Hematopoietic multipotent progenitor cell treated with erythropoietin and hydrocortisone succinate and interleukin-3 and kit ligand, for 15 days (in vitro differentiated cells): ENCODE data around the gene RAB31.

Experiments used
- DNase-seq: peaks from one replicate; pipeline ENCODE4 v3.0.0-alpha.2; 2015; ENCODE audit warnings: low spot score

The RAB31 gene

DNA sequence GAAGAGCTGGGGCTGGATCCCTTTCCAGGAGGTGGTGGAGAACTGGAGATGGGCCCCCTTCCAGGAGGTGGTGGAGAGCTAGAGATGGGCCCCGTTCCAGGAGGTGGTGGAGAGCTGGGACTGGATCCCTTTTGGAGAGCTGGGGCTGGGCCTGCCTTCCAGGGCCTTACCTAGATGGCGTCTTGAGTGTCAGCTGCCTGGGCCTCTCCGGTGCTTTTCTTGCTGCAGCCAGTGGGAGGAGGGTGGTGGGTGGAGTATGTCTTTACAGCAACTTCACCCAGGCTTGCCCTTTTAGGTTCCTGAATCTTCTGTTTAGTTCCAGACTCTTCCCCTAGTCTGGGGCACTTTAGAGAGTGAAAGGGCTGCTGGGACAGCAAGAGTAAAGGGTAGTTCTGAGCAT, 158.5 kb downstream of the RAB31 start:
- DNase-seq: no peak

DNA sequence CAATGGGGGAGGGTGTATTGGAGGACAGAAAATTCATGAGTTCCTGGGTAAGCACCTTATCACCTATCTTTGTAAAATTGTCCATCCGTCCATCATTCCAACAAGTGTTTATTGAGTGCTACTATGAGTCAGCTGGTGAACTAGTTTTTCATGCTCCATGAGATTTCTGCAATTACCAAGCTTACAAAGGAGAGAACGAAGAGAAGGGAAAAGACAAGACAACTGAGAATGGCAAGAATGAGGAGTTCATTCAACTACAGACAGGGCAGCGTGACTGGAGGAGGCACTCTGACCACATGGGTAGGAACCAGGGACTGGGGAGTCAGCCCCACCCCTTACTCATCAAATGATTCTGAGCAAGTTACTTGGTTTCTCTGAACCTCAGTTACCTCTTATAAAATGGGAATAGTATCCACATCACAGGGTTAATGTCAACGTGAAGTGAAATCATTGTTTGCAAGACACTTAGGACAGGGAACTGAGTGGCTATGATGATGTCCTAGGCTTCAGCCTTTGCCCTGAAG, 159.0 kb downstream of the RAB31 start:
- DNase-seq: no peak

DNA sequence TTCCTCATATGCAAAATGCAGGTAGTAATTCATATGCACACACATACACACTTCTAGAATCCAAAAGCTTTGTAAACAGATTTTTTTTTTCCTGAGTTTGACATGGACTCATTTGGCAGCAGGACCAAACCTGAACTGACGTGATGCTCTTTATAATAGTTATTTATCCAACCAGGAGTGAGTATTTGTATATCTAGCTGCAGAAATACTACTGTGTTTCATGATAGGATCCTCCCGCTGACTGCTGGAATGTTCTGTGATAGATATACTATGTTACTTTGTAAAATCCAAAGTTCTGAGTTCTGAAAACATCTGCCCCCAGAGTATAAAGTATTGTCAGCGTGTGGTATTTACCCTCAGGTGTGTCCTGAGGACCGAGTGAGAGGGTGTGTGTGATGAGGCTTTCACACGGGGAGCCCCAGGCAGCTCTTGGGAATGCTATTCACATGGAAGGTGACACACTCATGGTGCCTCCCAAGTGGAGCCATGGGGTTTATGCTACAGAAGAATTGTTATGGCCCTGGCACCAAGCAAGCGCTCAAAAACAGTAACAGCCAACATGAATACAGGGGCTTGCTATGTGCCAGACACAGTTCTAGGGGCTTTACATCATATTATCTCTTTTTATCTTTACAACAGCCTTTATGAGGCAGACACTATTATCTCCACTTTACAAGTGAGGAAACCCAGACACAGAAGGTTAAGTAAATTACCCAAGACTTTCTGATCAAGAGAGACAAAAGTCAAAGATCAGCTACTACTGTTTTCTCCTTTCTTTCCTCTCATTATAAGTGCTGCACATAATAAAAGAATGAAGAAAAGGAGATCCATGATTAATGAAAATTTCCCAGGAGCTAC, 161.0 kb downstream of the RAB31 start:
- DNase-seq: no peak

DNA sequence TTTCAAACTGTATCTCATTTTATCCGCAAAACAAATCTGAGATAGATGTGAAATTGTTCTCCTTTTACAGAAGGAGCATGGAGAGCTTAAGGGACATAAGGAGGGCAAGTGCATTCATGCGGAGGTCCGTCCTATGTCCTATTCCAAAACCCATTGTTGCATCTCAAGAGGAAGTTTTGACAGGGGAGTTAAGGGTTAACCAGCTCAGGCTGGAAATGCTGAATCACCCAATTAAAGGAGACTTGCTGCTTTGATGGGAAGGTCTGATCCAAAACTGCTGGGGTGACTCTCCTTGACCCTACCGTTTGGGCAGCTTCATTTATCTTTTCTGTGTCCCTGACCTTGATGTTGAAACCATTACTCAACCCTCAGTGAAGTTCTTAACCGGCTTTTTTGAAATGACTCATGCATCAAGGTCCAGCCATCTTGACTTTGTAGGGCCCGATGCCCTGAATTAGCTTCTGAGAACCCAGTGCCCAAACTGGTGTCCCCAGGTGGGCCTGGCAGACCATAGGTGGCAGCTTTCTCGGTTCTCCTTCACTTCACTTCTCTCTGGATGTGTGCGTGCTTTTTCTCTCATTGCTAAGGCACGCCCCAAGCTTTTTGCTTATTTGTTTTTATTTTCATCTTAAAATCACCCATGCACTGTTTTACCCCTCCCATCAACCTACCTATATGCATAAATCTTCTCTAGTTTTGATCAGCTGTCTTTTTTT, 161.8 kb downstream of the RAB31 start:
- peak; percentile 59 for DNase-seq

DNA sequence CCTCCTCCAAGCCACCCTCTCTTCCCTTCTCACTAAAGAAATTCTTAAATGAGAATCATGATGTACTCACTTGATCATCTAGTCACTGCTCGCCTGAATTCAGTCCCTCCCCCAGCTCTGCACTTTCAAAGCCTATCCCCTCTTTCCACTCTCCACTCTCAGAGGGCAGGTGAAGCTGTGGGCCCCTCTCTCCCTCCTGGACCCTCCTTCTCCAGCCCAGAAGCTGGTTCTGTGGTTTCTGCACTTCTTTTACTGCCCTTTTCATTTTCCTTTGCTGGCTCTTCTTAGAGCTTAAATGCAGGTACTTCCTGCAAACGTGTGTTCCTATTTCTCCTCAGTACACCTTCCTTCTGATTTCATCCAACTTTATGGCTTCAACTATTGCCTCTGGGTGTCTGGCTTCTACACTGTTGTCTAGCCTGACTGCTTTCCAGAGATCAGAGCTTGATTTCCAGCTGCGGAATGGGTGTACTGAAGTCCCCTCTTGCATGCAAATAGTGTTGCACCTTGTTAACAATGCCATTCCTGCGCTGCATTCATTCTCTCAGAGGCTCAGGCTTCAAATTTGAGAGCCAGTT, 162.4 kb downstream of the RAB31 start:
- no peak for DNase-seq

DNA sequence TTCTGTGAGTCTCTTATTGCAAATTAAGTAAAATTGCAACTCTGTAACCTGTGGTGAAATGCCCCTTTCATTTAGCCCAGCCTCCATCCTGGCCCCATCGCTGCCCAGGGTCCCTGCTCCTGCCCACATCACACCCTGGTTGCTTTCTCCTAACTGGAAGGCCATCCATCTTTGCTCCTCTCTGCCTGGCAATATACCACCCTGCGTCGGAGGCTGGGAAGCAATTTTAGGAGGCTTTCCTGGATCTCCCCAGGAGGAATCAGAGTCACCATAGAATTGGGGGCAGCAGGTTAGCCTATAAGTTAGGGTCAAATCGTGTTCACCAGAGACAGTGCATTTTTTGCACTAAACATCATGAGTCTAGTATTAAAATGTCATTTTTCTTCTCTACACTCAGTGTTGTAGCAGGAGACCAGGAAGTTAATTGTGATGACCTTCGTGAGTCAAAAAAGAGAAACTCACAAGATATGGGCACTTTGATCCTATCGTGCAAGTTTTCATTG, 163.2 kb downstream of the RAB31 start:
- no peak for DNase-seq

DNA sequence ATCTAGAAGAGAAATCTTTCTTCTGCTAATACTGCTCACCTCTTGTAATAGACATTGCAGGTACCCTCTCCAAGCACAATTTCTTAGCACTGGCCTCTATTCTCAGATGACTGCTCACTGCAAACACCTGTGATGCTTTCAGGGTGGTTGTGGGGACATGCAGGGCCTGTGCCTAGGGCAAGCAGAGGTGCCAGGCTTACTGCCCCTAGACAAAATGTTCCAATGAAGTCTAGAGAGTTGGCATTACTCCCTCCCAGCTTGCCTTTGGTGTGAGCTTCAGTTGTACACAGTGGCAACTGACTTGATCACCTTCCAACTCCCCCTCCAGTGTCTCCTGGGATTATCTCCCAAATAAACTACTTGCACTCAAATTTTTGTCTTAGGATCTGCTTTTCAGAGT, 164.7 kb downstream of the RAB31 start:
- DNase-seq: no peak

DNA sequence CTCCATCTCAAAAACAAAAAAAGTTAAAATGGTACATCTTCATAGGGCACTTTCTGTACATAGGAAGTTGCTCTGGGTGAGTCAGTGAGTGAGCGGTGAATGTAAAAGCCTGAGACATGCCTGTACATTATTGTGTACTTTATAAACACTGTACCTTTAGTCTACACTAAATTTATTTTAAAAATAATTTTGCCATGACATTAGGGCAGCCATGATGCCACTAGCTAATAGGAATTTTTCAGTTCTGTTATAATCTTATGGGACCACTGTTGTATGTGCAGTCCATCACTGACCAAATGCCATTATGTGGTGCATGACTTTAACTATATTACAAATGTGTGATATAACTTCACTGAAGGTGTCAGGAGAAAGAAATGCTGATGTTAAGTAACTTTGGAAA, 166.6 kb downstream of the RAB31 start:
- no peak for DNase-seq

DNA sequence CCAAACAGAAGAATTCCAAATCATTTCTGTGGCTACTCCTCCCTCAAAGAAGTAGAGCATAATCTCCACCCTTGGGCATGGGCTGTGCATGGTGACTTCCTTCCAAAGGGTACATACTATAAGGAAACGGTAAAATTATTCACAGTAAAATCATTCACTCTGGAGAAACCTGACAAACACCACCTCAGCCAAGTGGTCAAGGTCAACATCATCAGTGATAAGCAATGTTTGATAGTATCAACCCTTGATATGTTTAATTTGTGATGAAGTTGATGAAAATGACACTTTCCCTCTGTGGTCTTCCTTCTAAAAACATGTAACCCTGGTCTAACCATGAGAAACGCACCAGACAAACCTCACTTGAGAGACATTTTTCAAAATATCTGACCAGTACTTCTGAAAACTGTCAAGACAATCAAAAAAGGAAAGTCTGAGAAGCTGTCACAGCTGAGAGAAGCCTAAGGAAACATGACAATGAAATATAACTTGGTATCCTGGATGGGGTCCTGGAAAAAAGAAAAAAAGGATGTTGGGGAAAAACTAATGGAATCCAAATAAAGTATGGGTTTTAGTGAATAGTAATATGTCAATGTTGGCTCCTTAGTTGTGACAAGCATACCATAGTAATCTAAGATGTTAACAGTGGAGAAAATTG, 168.2 kb downstream of the RAB31 start:
- DNase-seq: no peak

DNA sequence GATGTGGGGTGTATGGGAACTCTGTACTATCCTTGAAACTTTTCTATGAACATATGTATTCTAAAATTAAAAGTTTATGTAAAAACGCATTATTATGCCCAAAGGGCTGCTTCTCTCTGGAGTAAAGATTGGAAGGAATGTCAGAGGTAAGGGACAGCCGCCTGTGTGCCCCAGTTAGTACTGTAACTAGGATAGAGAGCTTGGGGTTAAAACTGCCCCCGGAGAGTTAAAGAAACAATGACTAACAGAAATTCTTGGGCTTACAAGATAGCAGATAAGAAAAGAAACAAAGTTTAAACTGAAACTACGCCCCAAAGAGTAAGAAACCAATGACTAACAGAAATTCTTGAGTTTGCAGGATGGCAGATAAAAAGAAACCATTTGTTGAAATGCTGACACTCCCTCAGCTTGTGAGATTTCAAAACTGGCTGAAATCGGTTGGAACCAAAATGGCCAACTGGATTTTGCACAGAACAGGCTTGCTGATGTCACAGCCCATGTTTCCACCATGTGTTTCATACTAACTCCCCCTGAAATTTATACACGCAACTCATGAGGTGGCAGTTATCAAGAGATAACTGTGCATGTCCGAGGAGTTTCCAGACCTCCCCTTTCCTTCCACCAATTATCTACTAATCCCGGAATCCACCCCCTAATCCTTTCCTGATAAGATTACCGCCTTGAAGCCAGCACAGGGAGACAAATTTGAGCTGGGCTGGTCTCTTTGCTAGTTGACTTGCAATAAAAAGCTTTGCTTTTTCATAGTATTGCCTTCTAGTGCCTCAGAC, 169.0 kb downstream of the RAB31 start:
- peak; percentile 74 for DNase-seq

DNA sequence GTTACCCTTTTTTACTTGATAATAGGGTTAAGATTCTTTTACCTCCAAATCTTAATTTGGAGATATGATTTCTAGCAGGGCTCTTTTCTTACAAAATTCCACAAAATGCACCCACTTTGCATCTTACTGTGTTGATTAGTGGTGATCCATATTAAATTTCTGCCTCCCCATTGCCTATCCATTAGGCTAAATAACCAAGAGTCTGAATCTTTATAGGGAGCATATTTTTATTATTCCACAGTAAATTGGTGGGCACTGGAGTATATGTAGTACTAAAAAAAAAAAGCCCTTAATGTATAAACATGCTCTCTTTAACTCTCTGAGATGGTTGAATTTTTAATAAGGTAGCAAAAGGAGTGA, 169.5 kb downstream of the RAB31 start:
- no peak for DNase-seq

DNA sequence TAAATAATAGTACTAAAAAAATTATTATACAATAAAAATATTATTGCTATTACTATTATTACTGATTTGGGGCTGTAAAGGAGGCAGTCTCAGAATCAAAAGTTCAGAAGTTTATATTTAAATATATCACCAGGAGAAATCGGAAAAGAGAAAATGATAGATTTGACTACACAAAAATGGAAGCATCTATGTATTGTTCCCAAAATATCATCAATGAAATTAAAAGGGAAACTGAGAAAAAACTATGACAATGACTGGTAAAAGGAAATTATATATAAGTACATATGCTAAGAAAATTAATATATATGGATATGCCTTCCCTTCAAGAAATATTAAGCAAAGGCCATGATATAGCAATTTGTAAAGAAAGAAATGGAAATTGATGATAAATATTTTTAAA, 170.0 kb downstream of the RAB31 start:
- DNase-seq: no peak

DNA sequence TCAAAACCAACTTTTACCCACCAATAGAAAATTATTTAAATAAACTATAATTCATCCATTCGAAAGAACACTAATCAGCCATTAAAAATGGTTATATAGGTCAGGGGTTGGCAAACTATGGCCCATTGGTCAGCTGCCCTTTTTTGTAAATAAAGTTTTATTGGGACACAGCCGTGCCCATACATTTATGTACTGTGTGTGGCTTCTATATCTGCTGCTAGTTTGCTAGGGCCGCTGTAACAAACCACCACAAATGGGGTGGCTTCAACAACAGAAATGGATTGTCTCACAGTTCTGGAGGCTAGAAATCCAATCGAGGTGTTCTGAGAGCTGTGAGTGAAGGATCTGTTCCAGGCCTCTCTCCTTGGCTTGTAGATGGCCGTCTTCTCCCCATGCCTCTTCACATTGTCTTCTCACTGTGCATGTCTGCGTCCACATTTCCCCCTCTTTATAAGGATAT, 170.7 kb downstream of the RAB31 start:
- DNase-seq: no peak

DNA sequence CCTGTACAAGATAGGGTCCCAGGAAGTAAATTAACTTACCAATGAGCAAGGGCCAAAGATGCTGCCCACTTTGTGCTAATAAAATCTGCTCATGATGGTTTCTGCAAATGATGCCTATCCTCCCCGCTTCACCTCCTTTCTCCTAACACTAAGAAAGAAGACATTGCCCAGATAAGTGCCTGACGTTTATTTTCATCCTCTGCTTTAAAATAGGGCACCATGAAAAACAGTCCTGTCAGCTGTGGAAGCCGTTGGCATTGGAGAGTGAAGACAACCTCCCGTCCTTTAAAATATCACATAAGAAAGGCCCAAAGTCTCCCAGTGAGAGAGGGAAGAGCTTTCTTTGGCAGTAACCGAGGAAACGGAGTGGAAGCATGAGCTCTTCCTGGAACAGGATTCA, 176.0 kb downstream of the RAB31 start:
- no peak for DNase-seq

DNA sequence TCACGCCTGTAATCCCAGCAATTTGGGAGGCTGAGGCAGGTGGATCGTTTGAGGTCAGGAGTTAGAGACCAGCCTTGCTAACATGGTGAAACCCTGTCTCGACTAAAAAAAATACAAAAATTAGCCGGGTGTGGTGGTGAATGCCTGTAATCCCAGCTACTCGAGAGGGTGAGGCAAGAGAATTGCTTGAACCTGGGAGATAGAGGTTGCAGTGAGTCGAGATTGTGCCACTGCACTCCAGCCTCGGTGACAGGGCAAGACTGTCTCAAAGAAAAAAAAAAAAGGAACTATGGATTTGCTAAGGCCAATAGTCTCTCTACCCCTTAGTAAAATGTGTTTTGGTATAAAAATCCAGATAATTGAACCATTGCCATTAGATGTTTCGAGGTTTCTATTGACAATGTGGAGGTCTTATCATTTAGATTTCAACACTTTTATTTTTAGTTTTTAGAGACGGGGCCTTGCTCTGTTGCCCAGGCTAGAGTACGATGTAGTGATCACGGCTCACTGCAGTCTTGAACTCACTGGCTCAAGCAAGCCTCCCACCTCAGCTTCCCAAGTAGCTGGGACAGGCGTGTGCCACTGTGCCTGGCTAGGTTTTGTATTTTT, 176.5 kb downstream of the RAB31 start:
- no peak for DNase-seq

DNA sequence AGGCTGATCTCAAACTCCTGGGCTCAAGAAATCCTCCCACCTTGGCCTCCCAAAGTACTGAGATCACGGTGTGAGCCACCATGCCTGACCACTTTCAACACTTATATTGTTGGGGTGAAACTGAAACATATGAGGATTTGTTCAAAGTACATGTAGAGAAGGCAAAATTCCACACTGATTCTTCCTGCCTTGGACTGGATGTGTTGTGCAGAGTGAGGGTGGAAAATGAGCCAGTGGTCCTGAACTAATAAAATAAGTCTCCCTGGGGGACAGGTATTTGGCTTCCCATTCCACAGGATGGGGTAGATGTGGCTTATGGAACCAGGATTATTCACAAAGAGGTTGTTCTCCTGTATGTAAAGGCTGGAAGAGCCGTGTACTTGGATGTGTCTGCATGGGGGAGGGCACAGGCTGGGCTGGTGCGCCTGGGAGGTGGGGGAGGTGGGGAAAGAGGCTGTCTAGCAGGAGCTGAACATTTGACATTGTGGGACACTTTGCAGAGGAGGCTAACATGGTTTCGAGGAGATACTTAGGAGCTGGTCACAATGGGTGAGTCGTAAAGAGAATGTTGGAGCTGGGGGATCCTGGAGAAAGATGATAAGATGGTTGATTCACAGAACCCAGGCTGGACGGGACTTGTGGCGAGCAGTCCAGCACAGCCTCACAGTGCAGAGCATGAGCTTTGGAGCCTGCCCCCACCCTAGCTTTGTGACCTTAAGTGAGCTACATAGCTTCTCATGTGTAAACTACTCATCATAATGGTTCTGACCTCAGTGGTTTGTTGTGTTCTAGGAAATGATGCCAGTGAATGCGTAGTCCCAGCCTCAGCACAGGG, 177.3 kb downstream of the RAB31 start, which contains the start of gene TXNDC2:
Gene TXNDC2, plus strand, starts transcription at position 804 of the 835 bp plus-strand sequence. CDS start 708 bp downstream, outside the sequence.
- DNase-seq: no peak

DNA sequence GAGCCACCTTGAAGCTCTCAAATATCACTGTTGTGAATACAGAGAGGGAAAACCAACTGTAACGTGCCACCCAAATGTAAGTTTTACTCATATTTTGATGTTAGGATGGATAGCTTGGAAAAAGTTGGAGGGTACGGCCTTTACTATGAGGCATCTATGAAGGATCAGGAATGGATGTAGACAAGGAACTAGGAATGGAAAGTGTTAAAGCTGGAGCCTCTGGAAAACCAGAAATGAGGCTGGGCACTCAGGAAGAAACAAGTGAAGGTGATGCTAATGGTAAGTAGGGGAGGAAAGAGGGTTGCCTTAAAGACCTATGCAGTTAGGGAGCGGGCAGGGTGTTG, 177.9 kb downstream of the RAB31 start:
- no peak for DNase-seq

DNA sequence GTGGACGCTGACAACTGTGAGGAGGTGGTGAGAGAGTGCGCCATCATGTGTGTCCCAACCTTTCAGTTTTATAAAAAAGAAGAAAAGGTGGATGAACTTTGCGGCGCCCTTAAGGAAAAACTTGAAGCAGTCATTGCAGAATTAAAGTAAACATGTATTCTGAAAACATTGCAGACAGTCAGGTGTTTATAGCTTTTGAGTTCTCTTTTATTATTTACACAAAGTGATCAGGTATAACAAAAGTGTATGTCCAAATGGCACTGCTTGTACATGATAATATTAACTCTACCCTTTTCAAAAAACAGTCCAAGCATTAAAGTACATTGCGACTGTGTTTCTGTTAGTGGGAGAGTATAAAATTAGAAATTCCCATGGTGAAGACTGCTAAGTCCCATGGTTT, 179.9 kb downstream of the RAB31 start:
- DNase-seq: no peak

DNA sequence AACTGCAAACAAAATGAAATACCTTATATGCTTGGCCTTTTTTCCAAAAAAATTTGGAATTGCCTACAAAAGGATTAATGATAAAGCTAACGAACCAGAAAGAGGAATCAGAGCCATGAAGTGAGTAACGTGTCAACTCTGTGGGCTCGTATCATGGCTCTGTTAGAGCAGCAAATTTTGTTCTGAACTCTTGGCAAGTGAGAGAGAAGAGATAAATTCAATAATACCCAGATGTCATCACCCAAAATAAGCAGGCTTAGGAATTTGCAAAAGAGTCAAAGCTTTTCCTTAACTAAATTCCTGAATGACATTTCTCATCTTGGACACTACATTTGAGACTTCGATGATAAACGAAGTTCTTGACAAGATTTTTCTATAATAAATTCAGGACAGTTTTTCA, 182.1 kb downstream of the RAB31 start:
- DNase-seq: no peak

DNA sequence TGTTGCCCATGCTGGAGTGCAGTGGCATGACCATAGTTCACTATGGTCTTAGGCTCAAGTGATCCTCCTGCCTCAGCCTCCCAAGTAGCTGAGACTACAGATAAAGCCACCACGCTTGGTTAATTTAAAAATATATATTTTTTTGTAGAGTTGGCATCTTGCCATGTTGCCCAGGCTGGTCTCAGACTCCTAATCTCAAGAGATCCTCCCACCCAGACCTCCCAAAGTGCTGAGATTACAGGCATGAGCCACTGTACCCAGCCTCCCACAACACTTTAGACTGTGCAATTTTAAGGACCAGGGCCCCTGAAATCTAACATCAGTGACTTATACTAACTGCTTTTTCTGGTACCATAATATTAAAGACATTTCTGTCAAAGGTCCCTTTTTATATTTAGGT, 182.9 kb downstream of the RAB31 start:
- peak; percentile 67 for DNase-seq
